Right cardiac atrium (tissue), 5 donors: ENCODE data around the gene PPFIA4. TPM values are rescaled to one million over a fixed set of nuclear protein-coding genes. Genes with fewer than 3 reads are reported as not detected.

Experiments
- ATAC-seq, 2 donors: fragments of 200-7000 bp; cut with Tn5 transposase; one replicate each; pipeline versions ENCODE4 v1.8.0 to v1.9.1; 2020; ENCODE audit warnings: moderate library complexity in 2 of 2, mild to moderate bottlenecking in 1 of 2
- DNase-seq, 3 donors: peaks; one replicate each; pipeline ENCODE4 v3.0.0-alpha.2; 2020
- H3K27ac ChIP-seq: one replicate; pipeline ENCODE4 v1.5.1; 2013; ENCODE audit warnings: mild to moderate bottlenecking, low read length, control low read depth, moderate library complexity
- H3K27me3 ChIP-seq: one replicate; pipeline ENCODE4 v1.6.1; 2013; ENCODE audit not compliant: control insufficient read depth, insufficient read depth
- H3K4me1 ChIP-seq: one replicate; pipeline ENCODE4 v1.6.1; 2013; ENCODE audit warnings: low read length; ENCODE audit not compliant: control insufficient read depth, insufficient read depth
- H3K4me3 ChIP-seq: one replicate; pipeline ENCODE4 v1.5.1; 2013; ENCODE audit warnings: low read length, control low read depth
- H3K9me3 ChIP-seq: one replicate; pipeline ENCODE4 v1.6.1; 2013; ENCODE audit warnings: low read length; ENCODE audit not compliant: control insufficient read depth
- WGBS: extraction: QIAGEN DNeasy Blood & Tissue Kit; methylation state at CpG from one replicate; pipeline ENCODE4 v1.1.7; 2013; 5-methylcytosine and 5-hydroxymethylcytosine counted together
- intact Hi-C, 4 donors: fragments of 100-400 bp; cut with DNase I; formaldehyde crosslinking; loops; one replicate each; pipeline versions ENCODE4 v1.11.0 to v1.14.0; 2022 to 2023
- polyA plus RNA-seq: library from polyadenylated mRNA; stranded (reverse); fragments of 200-250 nt; gene quantifications from one replicate; pipeline ENCODE4 v1.2.3, GENCODE V29; 2013
- total RNA-seq, 4 donors: library from RNA; stranded (reverse); fragmentation: NEBNext Ultra II Directional; extraction: Animal tissue kit (Norgen Biotek cat#: 25700); gene quantifications; one replicate each; pipeline ENCODE4 v1.2.1, GENCODE V29; 2021
- donor health status: healthy with polysubstance abuse.
- donor health status: DM: no; HTN: yes; CAD: no.
- donor health status: DM: no; HTN: no; CAD: no.
- donor health status: DM: no; HTN: yes; CAD: no; lungs with severe emphysema.
- donor health status: DM: yes; HTN: yes; CAD: no.

Gene PPFIA4
- total and polyA plus RNA-seq, 5 donors, result 14.0 to 50.3 (median 29.3) TPM

GRCh38 chr1:203086992-203087763, 60.9 kb downstream of the PPFIA4 start:
- H3K4me3 ChIP-seq, result no peak overlapping the region
- no peak for ATAC-seq
- peaks cover 2% of the 10 kb centered on the region for H3K4me1 ChIP-seq
- no peak for DNase-seq
- no peaks in the 10 kb centered on the region for H3K9me3 ChIP-seq
- no peak overlapping the region for H3K27ac ChIP-seq
- intact Hi-C loops, result no loop called here
- WGBS, result 67% methylated on average over 11 of the region's 11 CpGs
- no peaks in the 10 kb centered on the region for H3K27me3 ChIP-seq

- intact Hi-C loops, result no loop called here
Measured at GRCh38 chr1:203088441-203088840, 62.1 kb downstream of the PPFIA4 start.

GRCh38 chr1:203089001-203089650, 62.8 kb downstream of the PPFIA4 start:
- Histone ChIP-seq H3K27me3 (no peaks in the 10 kb centered on the region), H3K9me3 (no peaks in the 10 kb centered on the region), H3K4me3 (no peak overlapping the region), H3K27ac (no peak overlapping the region), H3K4me1 (no peaks in the 10 kb centered on the region)
- ATAC-seq (no peak), DNase-seq (no peak)
- intact Hi-C loops, result no loop called here
- WGBS, result 88% methylated on average over 7 of the region's 7 CpGs

More at GRCh38 chr1:203088441-203088840, 62.1 kb downstream of the PPFIA4 start:
- Histone ChIP-seq H3K27ac (no peak overlapping the region), H3K27me3 (no peaks in the 10 kb centered on the region), H3K4me1 (peaks cover 2% of the 10 kb centered on the region), H3K9me3 (no peaks in the 10 kb centered on the region), H3K4me3 (no peak overlapping the region)
- ATAC-seq, result no peak
- 95% methylated on average over 3 of the region's 3 CpGs for WGBS
- no peak for DNase-seq

GRCh38 chr1:203089651-203090045, 63.4 kb downstream of the PPFIA4 start:
- no peaks in the 10 kb centered on the region for H3K4me1 ChIP-seq
- no peaks in the 10 kb centered on the region for H3K9me3 ChIP-seq
- H3K27me3 ChIP-seq, result no peaks in the 10 kb centered on the region
- DNase-seq (no peak), ATAC-seq (no peak)
- WGBS, result 67% methylated on average over 7 of the region's 7 CpGs
- intact Hi-C loops, result no loop called here
- no peak overlapping the region for H3K4me3 ChIP-seq
- H3K27ac ChIP-seq, result no peak overlapping the region

GRCh38 chr1:203090421-203091198, 64.3 kb downstream of the PPFIA4 start:
- Histone ChIP-seq H3K9me3 (no peaks in the 10 kb centered on the region), H3K4me3 (no peak overlapping the region), H3K27ac (no peak overlapping the region), H3K27me3 (no peaks in the 10 kb centered on the region), H3K4me1 (no peaks in the 10 kb centered on the region)
- DNase-seq (no peak), ATAC-seq (no peak)
- WGBS, result 70% methylated on average over 6 of the region's 6 CpGs
- intact Hi-C loops, result no loop called here

- no peak overlapping the region for H3K4me3 ChIP-seq
- intact Hi-C loops, result no loop called here
- no peak overlapping the region for H3K27ac ChIP-seq
- WGBS, result 66% methylated on average over 4 of the region's 4 CpGs
- no peaks in the 10 kb centered on the region for H3K4me1 ChIP-seq
- no peaks in the 10 kb centered on the region for H3K27me3 ChIP-seq
- H3K9me3 ChIP-seq, result no peaks in the 10 kb centered on the region
- DNase-seq (no peak), ATAC-seq (no peak)
Measured at GRCh38 chr1:203091199-203091477, 64.8 kb downstream of the PPFIA4 start.

- no peak overlapping the region for H3K4me3 ChIP-seq
- no peaks in the 10 kb centered on the region for H3K4me1 ChIP-seq
- DNase-seq (no peak), ATAC-seq (no peak)
- WGBS, result 84% methylated on average over 6 of the region's 6 CpGs
- H3K27ac ChIP-seq, result no peak overlapping the region
- H3K9me3 ChIP-seq, result no peaks in the 10 kb centered on the region
- intact Hi-C loops, result no loop called here
- no peaks in the 10 kb centered on the region for H3K27me3 ChIP-seq
Measured at GRCh38 chr1:203091761-203092330, 65.6 kb downstream of the PPFIA4 start.

- ATAC-seq (no peak), DNase-seq (no peak)
- WGBS, result 92% methylated on average over 1 of the region's 1 CpG
- Histone ChIP-seq H3K4me3 (no peak overlapping the region), H3K4me1 (no peaks in the 10 kb centered on the region), H3K9me3 (no peaks in the 10 kb centered on the region), H3K27ac (no peak overlapping the region), H3K27me3 (no peaks in the 10 kb centered on the region)
- intact Hi-C loops, result no loop called here
Measured at GRCh38 chr1:203093754-203094410, 67.6 kb downstream of the PPFIA4 start.

GRCh38 chr1:203095061-203095690, 68.9 kb downstream of the PPFIA4 start:
- H3K9me3 ChIP-seq, result no peaks in the 10 kb centered on the region
- no peak overlapping the region for H3K4me3 ChIP-seq
- H3K4me1 ChIP-seq, result no peaks in the 10 kb centered on the region
- ATAC-seq (no peak), DNase-seq (no peak)
- 92% methylated on average over 1 of the region's 1 CpG for WGBS
- H3K27me3 ChIP-seq, result no peaks in the 10 kb centered on the region
- intact Hi-C loops, result no loop called here
- H3K27ac ChIP-seq, result no peak overlapping the region

- no peak overlapping the region for H3K4me3 ChIP-seq
- no peak overlapping the region for H3K27ac ChIP-seq
- no peak for DNase-seq
- no peaks in the 10 kb centered on the region for H3K9me3 ChIP-seq
- intact Hi-C loops, result no loop called here
- no peaks in the 10 kb centered on the region for H3K4me1 ChIP-seq
- no peaks in the 10 kb centered on the region for H3K27me3 ChIP-seq
- ATAC-seq, result no peak
Measured at GRCh38 chr1:203096566-203096965, 70.3 kb downstream of the PPFIA4 start.
